Upper lobe of left lung (tissue), 4 donors: Measurements from ENCODE around the gene PARP2.

Experiments
- CTCF ChIP-seq, 6 experiments: fragments of 450-650 bp in 4 of 6; fragments of 200-600 bp in 2 of 6; sonication (generic) in 2 of 6; IDR thresholded peaks; one replicate each; pipeline ENCODE4 v1.5.1; 2016 to 2019; ENCODE audit warnings: antibody characterized with exemption in 6 of 6
- EP300 ChIP-seq, 4 donors: sonication (generic); formaldehyde crosslinking; IDR thresholded peaks; one replicate each; pipeline ENCODE4 v1.5.1; 2017; ENCODE audit warnings: antibody characterized with exemption in 4 of 4, control low read depth in 2 of 4
- POLR2A ChIP-seq, 4 donors: fragments of 450-650 bp; IDR thresholded peaks; one replicate each; pipeline ENCODE4 v1.5.1; 2016 to 2017; ENCODE audit warnings: antibody characterized with exemption in 4 of 4, mild to moderate bottlenecking in 2 of 4
- POLR2AphosphoS5 ChIP-seq, 2 donors: sonication (generic); formaldehyde crosslinking; IDR thresholded peaks; one replicate each; pipeline ENCODE4 v1.5.1; 2017; ENCODE audit warnings: antibody characterized with exemption in 2 of 2

DNA sequence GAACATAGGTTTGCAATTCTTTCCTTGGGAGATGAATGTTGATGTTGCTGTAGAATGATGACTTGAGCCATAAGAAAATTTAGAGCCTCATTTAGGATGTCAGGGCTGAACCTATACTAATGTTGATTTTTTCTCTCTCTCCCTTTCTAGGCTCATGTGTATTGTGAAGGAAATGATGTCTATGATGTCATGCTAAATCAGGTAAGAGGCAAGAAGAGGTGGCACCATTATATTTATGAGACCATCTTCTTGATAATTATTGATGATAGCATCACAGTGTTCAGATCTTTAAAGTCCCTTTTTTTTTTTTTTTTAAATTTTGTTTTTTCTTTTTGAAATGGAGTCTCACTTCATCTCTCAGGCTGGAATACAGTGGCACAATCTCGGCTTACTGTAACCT, 3.3 kb downstream of the PARP2 start:
- no peak for TF ChIP-seq POLR2AphosphoS5 (IDR thresholded peaks at IDR 0.05)
- TF ChIP-seq POLR2A (IDR thresholded peaks at IDR 0.05): no peak
- no peak for TF ChIP-seq CTCF (IDR thresholded peaks at IDR 0.05)
- TF ChIP-seq EP300 (IDR thresholded peaks at IDR 0.05): no peak
